Measurements from ENCODE around the gene CDK14. TPM values are rescaled to one million over a fixed set of nuclear protein-coding genes. Genes with fewer than 3 reads are reported as not detected.

The CDK14 gene
- total RNA-seq, 2 donors from 2014 or later: 8.7 to 13.4 TPM

GRCh38 chr7:91250706-91251105 lies 654.6 kb downstream of the CDK14 start:
- Histone ChIP-seq H3K27ac (ENCODE audit: low read depth, low read length) (no peak overlapping the region), H3K4me1 (ENCODE audit: control insufficient read depth, insufficient read depth, low read length) (no peaks in the 10 kb centered on the region), H3K9ac (ENCODE audit: extremely low read depth, low read length, poor library complexity, severe bottlenecking) (no peak overlapping the region), H3K36me3 (ENCODE audit: control insufficient read depth, insufficient read depth, low read length) (no peaks in the 10 kb centered on the region), H3K4me3 (ENCODE audit: low read length) (no peak overlapping the region), H3K27me3 (ENCODE audit: control insufficient read depth, insufficient read depth, low read length, poor library complexity, severe bottlenecking) (no peaks in the 10 kb centered on the region), H3K9me3 (ENCODE audit: control insufficient read depth, low read length) (no peaks in the 10 kb centered on the region)
- 87 to 92% methylated on average over 3 to 4 of the region's 4 CpGs for WGBS, 2 experiments (ENCODE audit: insufficient coverage in 1 of 2, insufficient read length in 1 of 2)
- TF ChIP-seq CTCF (conservative IDR thresholded peaks at IDR 0.05): no peak
- peaks cover 4% of the 10 kb centered on the region for H3K9me3 Mint-ChIP-seq
- H3K4me1 Mint-ChIP-seq: no peaks in the 10 kb centered on the region
- H3K4me3 Mint-ChIP-seq: no peak overlapping the region
- no peak for DNase-seq
- peaks cover 19% of the 10 kb centered on the region for H3K27me3 Mint-ChIP-seq (ENCODE audit: insufficient read depth)
- H3K36me3 Mint-ChIP-seq (ENCODE audit: low read depth): no peaks in the 10 kb centered on the region
- H3K27ac Mint-ChIP-seq: no peak overlapping the region

GRCh38 chr7:91251877-91252276 lies 655.8 kb downstream of the CDK14 start:
- Histone ChIP-seq H3K9me3 (ENCODE audit: control insufficient read depth, low read length) (no peaks in the 10 kb centered on the region), H3K36me3 (ENCODE audit: control insufficient read depth, insufficient read depth, low read length) (no peaks in the 10 kb centered on the region), H3K9ac (ENCODE audit: extremely low read depth, low read length, poor library complexity, severe bottlenecking) (no peak overlapping the region), H3K27ac (ENCODE audit: low read depth, low read length) (no peak overlapping the region), H3K27me3 (ENCODE audit: control insufficient read depth, insufficient read depth, low read length, poor library complexity, severe bottlenecking) (no peaks in the 10 kb centered on the region), H3K4me3 (ENCODE audit: low read length) (no peak overlapping the region), H3K4me1 (ENCODE audit: control insufficient read depth, insufficient read depth, low read length) (no peaks in the 10 kb centered on the region)
- H3K4me1 Mint-ChIP-seq: no peaks in the 10 kb centered on the region
- H3K9me3 Mint-ChIP-seq: peaks cover 11% of the 10 kb centered on the region
- H3K27ac Mint-ChIP-seq: no peak overlapping the region
- no peak overlapping the region for H3K4me3 Mint-ChIP-seq
- no peaks in the 10 kb centered on the region for H3K36me3 Mint-ChIP-seq (ENCODE audit: low read depth)
- 82 to 97% methylated on average over 3 of the region's 3 CpGs for WGBS, 2 experiments (ENCODE audit: insufficient coverage in 1 of 2, insufficient read length in 1 of 2)
- peaks cover 29% of the 10 kb centered on the region for H3K27me3 Mint-ChIP-seq (ENCODE audit: insufficient read depth)
- no peak for TF ChIP-seq CTCF (conservative IDR thresholded peaks at IDR 0.05)
- no peak for DNase-seq

Other genes with a start within 250 kb of the CDK14 start
- 10 to 100 TPM; 24.5 to 26.3 TPM for gene GTPBP10, start 249.6 kb upstream of the CDK14 start, total RNA-seq
- gene CLDN12, start 192.9 kb upstream of the CDK14 start, total RNA-seq: 10 to 100 TPM; 50.3 to 51.6 TPM
- not detected for gene PTTG1IP2, start 126.7 kb upstream of the CDK14 start, total RNA-seq